K562 (cell line): ENCODE data around the gene SLC35F5. TPM values are rescaled to one million over a fixed set of nuclear protein-coding genes. Genes with fewer than 3 reads are reported as not detected.
"Not testable (repeated sequence)": the region's sequence is repeated elsewhere in the genome, so short reads cannot be mapped to it uniquely, and the experiment has no call there.

Experiments used
- ATAC-seq: fragments of 200-7000 bp; cut with Tn5 transposase; 3 replicates; pipeline ENCODE4 v1.9.1; 2020; ENCODE audit warnings: moderate library complexity
- BruUV-seq: library from RNA; stranded (reverse); fragments of 400-500 nt; replicated peaks from 2 replicates; lab custom pipeline; 2021; lab: Mats Ljungman, UMichigan
- CTCF ChIA-PET: fragments of 300-600 bp; formaldehyde crosslinking; extraction: SDS; loops from one replicate; lab custom pipeline; 2021; ENCODE audit warnings: low intra/inter-chr PET ratio; lab: Yijun Ruan, JAX
- POLR2A ChIA-PET: fragments of 300-600, 350-650 bp; sonication (Branson Sonifier 250); formaldehyde crosslinking; extraction: SDS; loops from one replicate; lab custom pipeline; 2021; ENCODE audit warnings: antibody characterized with exemption, inconsistent platforms; lab: Yijun Ruan, JAX
- DNase-seq, 4 experiments: peaks; one replicate each; pipeline versions ENCODE4 v3.0.0 to v3.0.0-alpha.2; 2011 to 2018; ENCODE audit warnings: low spot score in 3 of 4, mixed read lengths in 3 of 4; ENCODE audit errors: extremely low read depth in 1 of 4
- FAIRE-seq: peaks from 2 replicates; lab custom pipeline; 2011; peaks lifted over from hg19 to GRCh38; lab: Jason Lieb, UNC
- H2AFZ ChIP-seq: 2 replicates; pipeline ENCODE4 v1.6.0; 2011; ENCODE audit warnings: low read depth, low read length, control low read depth, inconsistent platforms
- H3K27ac ChIP-seq: fragments of 200-600 bp; 3 replicates; pipeline ENCODE4 v1.8.0; 2011; ENCODE audit warnings: low read depth, mild to moderate bottlenecking, control low read depth, inconsistent platforms, low read length, moderate library complexity, mixed read lengths; ENCODE audit errors: extremely low read depth
- H3K27me3 ChIP-seq, 2 experiments: fragments of 300-600 bp in 1 of 2; 2 replicates in 1 of 2; 3 replicates in 1 of 2; pipeline versions ENCODE4 v1.6.0 to v1.8.0; 2011; ENCODE audit warnings: inconsistent platforms in 2 of 2, low read length in 2 of 2, mild to moderate bottlenecking in 1 of 2, mixed read lengths in 1 of 2, moderate library complexity in 1 of 2; ENCODE audit not compliant: control insufficient read depth in 2 of 2, insufficient read depth in 2 of 2
- H3K36me3 ChIP-seq: fragments of 300-600 bp; 3 replicates; pipeline ENCODE4 v1.8.0; 2011; ENCODE audit warnings: mild to moderate bottlenecking, low read length, inconsistent platforms; ENCODE audit not compliant: control insufficient read depth, insufficient read depth
- H3K4me1 ChIP-seq, 2 experiments: fragments of 200-600 bp in 1 of 2; replicated peaks in 1 of 2; 2 replicates in 1 of 2; 3 replicates in 1 of 2; pipeline versions ENCODE4 v1.5.1 to v1.8.0; 2011; ENCODE audit warnings: inconsistent platforms in 2 of 2, low read length in 2 of 2, mild to moderate bottlenecking in 1 of 2, mixed read lengths in 1 of 2, moderate library complexity in 1 of 2; ENCODE audit not compliant: control insufficient read depth in 2 of 2, insufficient read depth in 2 of 2
- H3K4me2 ChIP-seq: 2 replicates; pipeline ENCODE4 v1.6.1; 2011; ENCODE audit warnings: low read length, control low read depth, inconsistent platforms, mixed read lengths; ENCODE audit not compliant: insufficient read depth
- H3K4me3 ChIP-seq: fragments of 200-600 bp; sonication (generic), shearing (Covaris generic); 2 replicates; pipeline ENCODE4 v1.5.1; 2016; ENCODE audit warnings: control low read depth, inconsistent platforms
- H3K79me2 ChIP-seq: fragments of 200-600 bp; 3 replicates; pipeline ENCODE4 v1.8.0; 2011; ENCODE audit warnings: low read length, inconsistent platforms; ENCODE audit not compliant: control insufficient read depth, insufficient read depth
- H3K9ac ChIP-seq, 2 experiments: 2 replicates each; pipeline versions ENCODE4 v1.6.0 to v1.6.1; 2011; ENCODE audit warnings: low read depth in 2 of 2, low read length in 2 of 2, control low read depth in 1 of 2, inconsistent platforms in 1 of 2, mild to moderate bottlenecking in 1 of 2, mixed read lengths in 1 of 2; ENCODE audit not compliant: insufficient read depth in 1 of 2
- H3K9me1 ChIP-seq: one replicate; pipeline ENCODE4 v1.6.0; 2011; ENCODE audit warnings: inconsistent platforms, mild to moderate bottlenecking, low read length, moderate library complexity; ENCODE audit not compliant: control insufficient read depth, insufficient read depth
- H3K9me3 ChIP-seq: replicated peaks from 2 replicates; pipeline ENCODE4 v1.5.1; 2011; ENCODE audit warnings: low read depth, low read length, inconsistent platforms; ENCODE audit not compliant: control insufficient read depth, insufficient read depth
- H4K20me1 ChIP-seq: replicated peaks from 2 replicates; pipeline ENCODE4 v1.6.1; 2011; ENCODE audit warnings: low read length, inconsistent platforms, mixed read lengths; ENCODE audit not compliant: control insufficient read depth, insufficient read depth
- BRF2 ChIP-seq: IDR thresholded peaks from 3 replicates; pipeline ENCODE4 v1.6.1; 2011; ENCODE audit warnings: borderline replicate concordance, mild to moderate bottlenecking; ENCODE audit not compliant: insufficient read length, insufficient read depth
- L3MBTL2 ChIP-seq: fragments of 450-650 bp; IDR thresholded peaks from 2 replicates; pipeline ENCODE4 v1.6.1; 2016; ENCODE audit warnings: mild to moderate bottlenecking, moderate library complexity
- MYC ChIP-seq, 2 experiments: fragments of 250-450 bp in 1 of 2; sonication (Bioruptor Pico) in 1 of 2; IDR thresholded peaks; 2 replicates each; pipeline versions ENCODE4 v1.5.1 to v1.6.1; 2012 to 2021; ENCODE audit warnings: low read depth in 2 of 2, borderline replicate concordance in 1 of 2, improper control_type of control experiment in 1 of 2, low read length in 1 of 2, mild to moderate bottlenecking in 1 of 2, moderate library complexity in 1 of 2
- RBM14 ChIP-seq: fragments of 200-400 bp; formaldehyde crosslinking; IDR thresholded peaks from 2 replicates; pipeline ENCODE4 v1.6.1; 2018; ENCODE audit warnings: low read depth, mild to moderate bottlenecking, low read length, moderate library complexity, borderline replicate concordance; ENCODE audit not compliant: insufficient read depth
- TEAD4 ChIP-seq, 2 experiments: sonication (generic) in 1 of 2; formaldehyde crosslinking in 1 of 2; IDR thresholded peaks; 2 replicates each; pipeline versions ENCODE4 v1.6.1 to v1.8.0; 2012 to 2022; ENCODE audit warnings: borderline replicate concordance in 1 of 2, inconsistent platforms in 1 of 2, low read length in 1 of 2, mild to moderate bottlenecking in 1 of 2, missing genetic modification reagents in 1 of 2
- ZNF277 ChIP-seq: fragments of 250-450 bp; sonication (Bioruptor Pico); IDR thresholded peaks from 2 replicates; pipeline ENCODE4 v1.8.0; 2022; ENCODE audit warnings: inconsistent platforms, mild to moderate bottlenecking, moderate library complexity, borderline replicate concordance
- ZNF740 ChIP-seq, 3 experiments: fragments of 200-800 bp in 1 of 3; sonication (Bioruptor generic) in 1 of 3; sonication (generic) in 1 of 3; formaldehyde crosslinking in 1 of 3; IDR thresholded peaks; 2 replicates each; pipeline versions ENCODE4 v1.6.1 to v1.8.0; 2016 to 2022; ENCODE audit warnings: mild to moderate bottlenecking in 2 of 3, missing compliant biosample characterization in 2 of 3, missing genetic modification characterization in 2 of 3, missing genetic modification reagents in 1 of 3
- ZNF76 ChIP-seq: fragments of 250-450 bp; sonication (Bioruptor Pico); IDR thresholded peaks from 2 replicates; pipeline ENCODE4 v1.4.0; 2020; ENCODE audit warnings: mild to moderate bottlenecking, moderate library complexity, borderline replicate concordance
- WGBS: fragments of 100-300 bp; shearing (Covaris generic); methylation state at CpG from one replicate; pipeline ENCODE4 v1.1.6; 2016; ENCODE audit warnings: low coverage, mixed read lengths; ENCODE audit not compliant: insufficient coverage; ENCODE audit errors: missing lambda C conversion rate; 5-methylcytosine and 5-hydroxymethylcytosine counted together
- in situ Hi-C: fragments of 300-500 bp; cut with MboI; formaldehyde crosslinking; loops from 4 replicates; pipeline ENCODE4 v1.15.0; 2018; ENCODE audit warnings: inconsistent platforms, mixed read lengths
- intact Hi-C: fragments of 100-400 bp; cut with micrococcal nuclease; formaldehyde crosslinking; loops from 2 replicates; pipeline ENCODE4 v1.14.2; 2022
- polyA plus RNA-seq, 8 experiments: library from polyadenylated mRNA; depleted of rRNA in 4 of 8; stranded (reverse) in 5 of 8; unstranded in 3 of 8; fragments of >200 nt; fragmentation: Nextera tagmentation in 2 of 8; fragmentation: Illumina TruSeq in 1 of 8; extraction: Ambion mirVana in 2 of 8; extraction: Trizol in 1 of 8; gene quantifications; 2 replicates each; pipeline versions ENCODE4 v1.2.1 to v1.2.3, GENCODE V29; 2011 to 2014; ENCODE audit warnings: inconsistent platforms in 1 of 8, missing spikeins in 1 of 8
- total RNA-seq, 7 experiments: library from RNA; depleted of rRNA in 6 of 7; stranded (reverse); fragments of >200 nt in 6 of 7; fragmentation: Illumina TruSeq in 2 of 7; extraction: Trizol in 2 of 7; gene quantifications; 2 replicates each; pipeline versions ENCODE4 v1.2.1 to v1.2.3, GENCODE V29; 2011 to 2021; ENCODE audit warnings: low replicate concordance in 1 of 7

The SLC35F5 gene
- total and polyA plus RNA-seq, 9 of the 15 experiments (the other 6 are each of a cell fraction or from before 2014, with no cell fraction given) = 4.9 to 50.7 (median 30.5) TPM

- no peak for TF ChIP-seq BRF2
Measured at GRCh38 chr2:113675875-113676274, 80.6 kb downstream of the SLC35F5 start (continued).

GRCh38 chr2:113672326-113672932 lies 84.0 kb downstream of the SLC35F5 start:
- Histone ChIP-seq H3K27me3 (peaks cover 0 to 7% of the 10 kb centered on the region in 2 experiments; a peak in 1 of 5 replicates), H3K27ac (no peak overlapping the region), H3K4me3 (no peak overlapping the region), H3K79me2 (no peaks in the 10 kb centered on the region), H3K4me2 (no peak overlapping the region), H3K9me3 (no peaks in the 10 kb centered on the region), H4K20me1 (no peaks in the 10 kb centered on the region), H3K9me1 (no peaks in the 10 kb centered on the region), H3K36me3 (no peaks in the 10 kb centered on the region), H3K9ac (no peak overlapping the region), H3K4me1 (peaks cover 3 to 11% of the 10 kb centered on the region in 2 experiments; a peak in 3 of 5 replicates), H2AFZ (no peak overlapping the region)
- FAIRE-seq (no peak), ATAC-seq (no peak), DNase-seq (no peak)
- BruUV-seq = no TSS peak
- TF ChIP-seq ZNF740 (CRISPR knock-in tag; IDR thresholded peaks at IDR 0.05) (no peak), ZNF740 (tag; IDR thresholded peaks at IDR 0.05) (no peak), L3MBTL2 (no peak), MYC (IDR thresholded peaks at IDR 0.05; ENCODE audit: low read depth, low read length) (no peak), MYC (CRISPR knock-in tag; IDR thresholded peaks at IDR 0.05; ENCODE audit: borderline replicate concordance, low read depth) (no peak), ZNF76 (no peak), TEAD4 (IDR thresholded peaks at IDR 0.05; ENCODE audit: low read length) (no peak), TEAD4 (CRISPR knock-in tag; IDR thresholded peaks at IDR 0.05; ENCODE audit: borderline replicate concordance) (no peak), ZNF277 (CRISPR knock-in tag) (no peak), RBM14 (no peak)
- intact Hi-C loops = no loop called here
- in situ Hi-C loops = no loop called here
- 17% methylated on average over 7 of the region's 7 CpGs for WGBS
- ChIA-PET POLR2A (no interaction called here), CTCF (no interaction called here)

GRCh38 chr2:113669013-113669412 lies 87.4 kb downstream of the SLC35F5 start:
- H3K36me3 ChIP-seq, H3K4me2 ChIP-seq, H3K4me1 ChIP-seq, in situ Hi-C loops, H3K4me3 ChIP-seq, H3K9me3 ChIP-seq, intact Hi-C loops, FAIRE-seq, CTCF ChIA-PET, H3K79me2 ChIP-seq, H3K9ac ChIP-seq, H3K27ac ChIP-seq, H3K9me1 ChIP-seq, H3K27me3 ChIP-seq, DNase-seq, H2AFZ ChIP-seq, BruUV-seq, POLR2A ChIA-PET, H4K20me1 ChIP-seq: not testable (repeated sequence)
- WGBS = 47% methylated on average over 18 of the region's 21 CpGs
- peak; percentile 31; the same call in 2 of the 3 replicates for ATAC-seq
